WTC11 (cell line): Measurements from ENCODE around the gene HSD3B7. TPM values are rescaled to one million over a fixed set of nuclear protein-coding genes. Genes with fewer than 3 reads are reported as not detected.

Experiments used
- ATAC-seq: fragments of 200-7000 bp; cut with Tn5 transposase; 2 replicates; pipeline ENCODE4 v1.10.0; 2021; ENCODE audit warnings: mild to moderate bottlenecking, moderate library complexity
- CTCF ChIA-PET: fragments of 300-600 bp; sonication (Branson Sonifier 250); formaldehyde crosslinking; loops from one replicate; lab custom pipeline; 2021; ENCODE audit warnings: antibody characterized with exemption; lab: Charles Lee
- POLR2A ChIA-PET: fragments of 350-600 bp; sonication (Branson Sonifier 250); formaldehyde crosslinking; loops from one replicate; lab custom pipeline; 2021; ENCODE audit warnings: antibody characterized with exemption; lab: Charles Lee
- DNase-seq: peaks from one replicate; pipeline ENCODE4 v3.0.0; 2021; ENCODE audit warnings: low spot score
- H3K27ac Mint-ChIP-seq: 2 replicates; pipeline ENCODE4 v1.8.0; 2021; ENCODE audit warnings: mixed read lengths
- H3K27me3 Mint-ChIP-seq: 2 replicates; pipeline ENCODE4 v1.8.0; 2021; ENCODE audit warnings: low read depth, mild to moderate bottlenecking, moderate library complexity, mixed read lengths
- H3K36me3 Mint-ChIP-seq: 2 replicates; pipeline ENCODE4 v1.8.0; 2021; ENCODE audit warnings: mixed read lengths
- H3K4me1 Mint-ChIP-seq: 2 replicates; pipeline ENCODE4 v1.8.0; 2022; ENCODE audit warnings: mixed read lengths
- H3K4me3 Mint-ChIP-seq: 2 replicates; pipeline ENCODE4 v1.8.0; 2021; ENCODE audit warnings: mild to moderate bottlenecking, moderate library complexity, mixed read lengths
- H3K9me3 Mint-ChIP-seq: 2 replicates; pipeline ENCODE4 v1.8.0; 2021; ENCODE audit warnings: mixed read lengths
- ELF4 ChIP-seq: sonication (generic); formaldehyde crosslinking; IDR thresholded peaks from 2 replicates; pipeline ENCODE4 v1.8.1; 2022; ENCODE audit warnings: low read depth, mild to moderate bottlenecking, moderate library complexity, missing genetic modification reagents
- ESRRA ChIP-seq: sonication (generic); formaldehyde crosslinking; IDR thresholded peaks from 2 replicates; pipeline ENCODE4 v1.8.1; 2022; ENCODE audit warnings: mild to moderate bottlenecking, missing genetic modification reagents, borderline replicate concordance
- ETV6 ChIP-seq: sonication (generic); formaldehyde crosslinking; IDR thresholded peaks from 2 replicates; pipeline ENCODE4 v1.8.1; 2022; ENCODE audit warnings: mild to moderate bottlenecking, missing genetic modification reagents
- FOXK1 ChIP-seq: sonication (generic); formaldehyde crosslinking; IDR thresholded peaks from 2 replicates; pipeline ENCODE4 v1.8.0; 2022; ENCODE audit warnings: mild to moderate bottlenecking, moderate library complexity, missing genetic modification reagents
- GABPB1 ChIP-seq: sonication (generic); formaldehyde crosslinking; IDR thresholded peaks from 2 replicates; pipeline ENCODE4 v1.8.1; 2023; ENCODE audit warnings: mild to moderate bottlenecking, missing genetic modification reagents
- HMGA2 ChIP-seq: fragments of 250-450 bp; sonication (Bioruptor Pico); IDR thresholded peaks from 2 replicates; pipeline ENCODE4 v1.4.0; 2021; ENCODE audit warnings: mild to moderate bottlenecking, moderate library complexity
- IRF2 ChIP-seq: sonication (generic); formaldehyde crosslinking; IDR thresholded peaks from 2 replicates; pipeline ENCODE4 v1.8.0; 2022; ENCODE audit warnings: low read depth, missing genetic modification reagents, borderline replicate concordance
- JAZF1 ChIP-seq: fragments of 250-450 bp; sonication (Bioruptor Pico); IDR thresholded peaks from 2 replicates; pipeline ENCODE4 v1.9.0; 2021; ENCODE audit warnings: moderate library complexity, mild to moderate bottlenecking, inconsistent platforms
- MXD4 ChIP-seq: fragments of 250-450 bp; sonication (Bioruptor Pico); IDR thresholded peaks from 2 replicates; pipeline ENCODE4 v1.8.0; 2021; ENCODE audit warnings: mild to moderate bottlenecking, moderate library complexity, borderline replicate concordance
- OVOL2 ChIP-seq: fragments of 250-450 bp; sonication (Bioruptor Pico); IDR thresholded peaks from 2 replicates; pipeline ENCODE4 v1.9.0; 2021; ENCODE audit warnings: mild to moderate bottlenecking, borderline replicate concordance
- SMAD4 ChIP-seq: sonication (generic); formaldehyde crosslinking; IDR thresholded peaks from 2 replicates; pipeline ENCODE4 v1.8.0; 2022; ENCODE audit warnings: mild to moderate bottlenecking, missing genetic modification reagents
- ZBTB21 ChIP-seq: sonication (generic); formaldehyde crosslinking; IDR thresholded peaks from 2 replicates; pipeline ENCODE4 v1.8.1; 2023; ENCODE audit warnings: mild to moderate bottlenecking, missing genetic modification reagents, borderline replicate concordance
- ZNF232 ChIP-seq: sonication (generic); formaldehyde crosslinking; IDR thresholded peaks from 2 replicates; pipeline ENCODE4 v1.8.0; 2022; ENCODE audit warnings: mild to moderate bottlenecking, missing genetic modification reagents
- ZNF263 ChIP-seq: sonication (generic); formaldehyde crosslinking; IDR thresholded peaks from 2 replicates; pipeline ENCODE4 v1.8.1; 2022; ENCODE audit warnings: low read depth, mild to moderate bottlenecking, moderate library complexity, missing genetic modification reagents
- ZNF396 ChIP-seq: fragments of 250-450 bp; sonication (Bioruptor Pico); IDR thresholded peaks from 2 replicates; pipeline ENCODE4 v1.8.0; 2021; ENCODE audit warnings: mild to moderate bottlenecking, moderate library complexity, borderline replicate concordance
- total RNA-seq: library from RNA; stranded (reverse); gene quantifications from 3 replicates; pipeline ENCODE4 v1.2.3, GENCODE V29; 2021
- TF ChIP-seq, protein P1 (sequence below): fragments of 250-450 bp; sonication (Bioruptor Pico); conservative IDR thresholded peaks from 2 replicates; pipeline ENCODE4 v1.9.0; 2021; ENCODE audit warnings: mild to moderate bottlenecking
- TF ChIP-seq, protein P2 (sequence below): sonication (generic); formaldehyde crosslinking; IDR thresholded peaks from 2 replicates; pipeline ENCODE4 v1.8.0; 2023; ENCODE audit warnings: mild to moderate bottlenecking, missing genetic modification reagents
- TF ChIP-seq, protein P3 (sequence below): sonication (generic); formaldehyde crosslinking; IDR thresholded peaks from 2 replicates; pipeline ENCODE4 v1.8.1; 2023; ENCODE audit warnings: mild to moderate bottlenecking, missing genetic modification reagents, borderline replicate concordance
- TF ChIP-seq, protein P4 (sequence below): sonication (generic); formaldehyde crosslinking; IDR thresholded peaks from 2 replicates; pipeline ENCODE4 v1.8.1; 2023; ENCODE audit warnings: mild to moderate bottlenecking, missing genetic modification reagents

HSD3B7 gene
- total RNA-seq, 1 experiment from 2014 or later = 4.5 TPM

DNA sequence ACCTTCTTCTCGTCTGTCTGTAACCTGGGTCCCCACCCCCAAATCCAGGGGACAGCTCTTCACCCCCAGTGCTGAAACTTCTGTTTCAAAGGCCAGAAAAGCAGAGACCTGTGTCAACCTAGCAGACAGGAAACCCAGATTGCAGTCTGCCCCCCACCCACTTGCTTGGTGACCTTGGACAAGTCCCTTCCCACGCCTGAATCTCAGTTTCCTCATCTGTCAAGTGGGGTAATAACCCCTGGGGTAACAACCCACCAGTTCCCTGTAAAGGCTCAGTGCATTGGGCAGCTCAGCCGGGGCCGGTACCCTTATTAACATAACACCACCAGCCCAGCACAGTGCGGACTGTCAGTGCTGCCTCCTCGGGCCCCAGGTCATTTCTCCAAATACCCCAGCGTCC is 24.1 kb downstream of the HSD3B7 start:
- Mint-ChIP-seq H3K27ac (no peak overlapping the region), H3K4me1 (peaks cover 24% of the 10 kb centered on the region), H3K4me3 (peak overlapping the region; percentile 71), H3K27me3 (peaks cover 28% of the 10 kb centered on the region), H3K9me3 (no peaks in the 10 kb centered on the region), H3K36me3 (no peaks in the 10 kb centered on the region)
- DNase-seq (no peak), ATAC-seq (no peak)
- POLR2A ChIA-PET = no interaction called here
- no peak for TF ChIP-seq MXD4 (CRISPR knock-in tag)
- TF ChIP-seq, protein P1, sequence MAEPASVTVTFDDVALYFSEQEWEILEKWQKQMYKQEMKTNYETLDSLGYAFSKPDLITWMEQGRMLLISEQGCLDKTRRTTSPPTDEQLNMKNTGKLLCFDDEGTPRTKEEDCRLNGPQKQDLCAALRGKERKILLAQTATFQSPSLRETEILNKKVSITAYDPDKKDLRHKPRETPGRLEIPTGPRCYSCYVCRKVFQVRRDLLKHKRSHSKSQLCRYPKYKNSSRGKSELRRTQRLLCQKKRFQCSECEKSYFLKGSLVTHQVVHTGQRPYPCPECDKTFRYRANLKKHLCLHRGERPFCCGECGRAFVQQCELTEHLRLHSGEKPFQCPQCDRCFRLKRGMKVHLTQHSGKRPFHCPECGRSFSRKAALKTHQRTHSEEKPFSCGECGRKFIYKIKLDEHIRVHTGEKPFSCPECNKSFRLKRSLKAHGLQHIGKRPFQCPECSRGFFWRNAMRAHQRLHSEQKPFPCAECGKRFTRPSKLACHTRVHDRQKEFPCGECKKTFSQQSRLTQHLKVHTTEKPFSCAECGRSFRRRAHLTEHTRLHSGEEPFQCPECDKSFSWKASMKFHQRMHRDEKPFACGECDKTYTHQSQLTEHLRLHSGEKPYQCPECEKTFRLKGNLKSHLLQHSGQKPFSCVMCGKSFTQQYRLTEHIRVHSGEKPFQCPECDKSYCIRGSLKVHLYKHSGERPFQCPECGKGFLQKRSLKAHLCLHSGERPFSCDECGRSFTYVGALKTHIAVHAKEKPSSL (CRISPR knock-in tag) = no peak
- no peak for TF ChIP-seq ZNF396 (CRISPR knock-in tag)
- TF ChIP-seq SMAD4 = no peak
- TF ChIP-seq GABPB1 (CRISPR knock-in tag) = no peak
- no peak for TF ChIP-seq JAZF1 (CRISPR knock-in tag)
- no peak for TF ChIP-seq OVOL2 (CRISPR knock-in tag)
- TF ChIP-seq, protein P2, sequence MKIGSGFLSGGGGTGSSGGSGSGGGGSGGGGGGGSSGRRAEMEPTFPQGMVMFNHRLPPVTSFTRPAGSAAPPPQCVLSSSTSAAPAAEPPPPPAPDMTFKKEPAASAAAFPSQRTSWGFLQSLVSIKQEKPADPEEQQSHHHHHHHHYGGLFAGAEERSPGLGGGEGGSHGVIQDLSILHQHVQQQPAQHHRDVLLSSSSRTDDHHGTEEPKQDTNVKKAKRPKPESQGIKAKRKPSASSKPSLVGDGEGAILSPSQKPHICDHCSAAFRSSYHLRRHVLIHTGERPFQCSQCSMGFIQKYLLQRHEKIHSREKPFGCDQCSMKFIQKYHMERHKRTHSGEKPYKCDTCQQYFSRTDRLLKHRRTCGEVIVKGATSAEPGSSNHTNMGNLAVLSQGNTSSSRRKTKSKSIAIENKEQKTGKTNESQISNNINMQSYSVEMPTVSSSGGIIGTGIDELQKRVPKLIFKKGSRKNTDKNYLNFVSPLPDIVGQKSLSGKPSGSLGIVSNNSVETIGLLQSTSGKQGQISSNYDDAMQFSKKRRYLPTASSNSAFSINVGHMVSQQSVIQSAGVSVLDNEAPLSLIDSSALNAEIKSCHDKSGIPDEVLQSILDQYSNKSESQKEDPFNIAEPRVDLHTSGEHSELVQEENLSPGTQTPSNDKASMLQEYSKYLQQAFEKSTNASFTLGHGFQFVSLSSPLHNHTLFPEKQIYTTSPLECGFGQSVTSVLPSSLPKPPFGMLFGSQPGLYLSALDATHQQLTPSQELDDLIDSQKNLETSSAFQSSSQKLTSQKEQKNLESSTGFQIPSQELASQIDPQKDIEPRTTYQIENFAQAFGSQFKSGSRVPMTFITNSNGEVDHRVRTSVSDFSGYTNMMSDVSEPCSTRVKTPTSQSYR (CRISPR knock-in tag) = no peak
- TF ChIP-seq ZBTB21 = no peak
- no peak for TF ChIP-seq IRF2 (CRISPR knock-in tag)
- TF ChIP-seq ETV6 (CRISPR knock-in tag) = no peak
- no peak for TF ChIP-seq ELF4 (CRISPR knock-in tag)
- TF ChIP-seq FOXK1 = no peak
- TF ChIP-seq HMGA2 = no peak
- TF ChIP-seq ZNF232 = no peak
- CTCF ChIA-PET = interaction anchor here (0.8 to 2.6 kb wide), 3 partner anchors 24 to 433 kb away, joined by 4 to 12 read pairs (median 4); partner anchors contain the start of genes HSD3B7, STX4 and ZNF843

DNA sequence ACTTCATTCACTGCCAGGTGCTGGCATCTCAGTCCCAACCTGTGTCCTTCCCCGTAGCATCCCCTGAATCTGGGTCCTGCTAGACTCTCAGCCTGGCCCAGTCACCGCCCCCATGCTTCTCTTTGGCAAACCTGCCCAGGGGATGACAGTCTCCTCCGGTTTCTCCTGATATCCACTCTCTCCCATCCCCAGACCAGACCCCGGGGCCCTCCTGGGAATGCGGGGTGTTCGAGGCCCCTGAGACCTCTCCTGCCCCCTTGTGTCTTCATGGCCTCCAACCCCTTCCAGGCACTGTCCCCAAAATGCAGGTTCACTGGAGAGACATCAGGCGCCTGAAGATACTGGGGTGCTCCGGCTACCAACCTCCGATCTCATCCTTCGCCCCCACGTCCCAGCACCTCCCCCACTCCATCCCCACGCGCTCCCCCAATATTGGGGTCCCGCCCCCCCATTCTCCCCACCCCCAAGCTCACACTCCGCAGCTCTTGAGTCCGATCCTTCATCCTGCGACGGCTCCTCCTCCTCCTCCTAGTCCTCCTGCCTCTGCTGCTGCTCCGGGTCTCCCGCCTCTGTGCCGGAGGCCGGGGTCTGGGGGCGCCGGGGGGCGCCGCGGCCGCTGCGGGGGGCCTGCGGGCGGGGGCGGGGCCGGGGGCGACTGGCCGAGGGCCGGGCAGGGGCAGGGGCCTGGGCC is 25.0 kb downstream of the HSD3B7 start:
- H3K27me3 Mint-ChIP-seq = peaks cover 29% of the 10 kb centered on the region

More for the DNA sequence above, 25.0 kb downstream of the HSD3B7 start:
- ChIA-PET CTCF (interaction anchor here (0.6 to 2.6 kb wide), 4 partner anchors 24 to 57 kb away, joined by 3 to 12 read pairs (median 4); partner anchors contain the start of genes HSD3B7 and STX4), POLR2A (no interaction called here)
- H3K4me3 Mint-ChIP-seq = peak overlapping the region; percentile 71
- DNase-seq = peak; percentile 34
- no peaks in the 10 kb centered on the region for H3K9me3 Mint-ChIP-seq
- H3K36me3 Mint-ChIP-seq = no peaks in the 10 kb centered on the region
- H3K4me1 Mint-ChIP-seq = peaks cover 24% of the 10 kb centered on the region
- no peak overlapping the region; the same call in 1 of the 2 replicates for H3K27ac Mint-ChIP-seq
- ATAC-seq = peak; percentile 56
- TF ChIP-seq ZNF263 (peak; percentile 81; the same call in 1 of the 2 replicates), ESRRA (no peak)
- TF ChIP-seq, protein P3, sequence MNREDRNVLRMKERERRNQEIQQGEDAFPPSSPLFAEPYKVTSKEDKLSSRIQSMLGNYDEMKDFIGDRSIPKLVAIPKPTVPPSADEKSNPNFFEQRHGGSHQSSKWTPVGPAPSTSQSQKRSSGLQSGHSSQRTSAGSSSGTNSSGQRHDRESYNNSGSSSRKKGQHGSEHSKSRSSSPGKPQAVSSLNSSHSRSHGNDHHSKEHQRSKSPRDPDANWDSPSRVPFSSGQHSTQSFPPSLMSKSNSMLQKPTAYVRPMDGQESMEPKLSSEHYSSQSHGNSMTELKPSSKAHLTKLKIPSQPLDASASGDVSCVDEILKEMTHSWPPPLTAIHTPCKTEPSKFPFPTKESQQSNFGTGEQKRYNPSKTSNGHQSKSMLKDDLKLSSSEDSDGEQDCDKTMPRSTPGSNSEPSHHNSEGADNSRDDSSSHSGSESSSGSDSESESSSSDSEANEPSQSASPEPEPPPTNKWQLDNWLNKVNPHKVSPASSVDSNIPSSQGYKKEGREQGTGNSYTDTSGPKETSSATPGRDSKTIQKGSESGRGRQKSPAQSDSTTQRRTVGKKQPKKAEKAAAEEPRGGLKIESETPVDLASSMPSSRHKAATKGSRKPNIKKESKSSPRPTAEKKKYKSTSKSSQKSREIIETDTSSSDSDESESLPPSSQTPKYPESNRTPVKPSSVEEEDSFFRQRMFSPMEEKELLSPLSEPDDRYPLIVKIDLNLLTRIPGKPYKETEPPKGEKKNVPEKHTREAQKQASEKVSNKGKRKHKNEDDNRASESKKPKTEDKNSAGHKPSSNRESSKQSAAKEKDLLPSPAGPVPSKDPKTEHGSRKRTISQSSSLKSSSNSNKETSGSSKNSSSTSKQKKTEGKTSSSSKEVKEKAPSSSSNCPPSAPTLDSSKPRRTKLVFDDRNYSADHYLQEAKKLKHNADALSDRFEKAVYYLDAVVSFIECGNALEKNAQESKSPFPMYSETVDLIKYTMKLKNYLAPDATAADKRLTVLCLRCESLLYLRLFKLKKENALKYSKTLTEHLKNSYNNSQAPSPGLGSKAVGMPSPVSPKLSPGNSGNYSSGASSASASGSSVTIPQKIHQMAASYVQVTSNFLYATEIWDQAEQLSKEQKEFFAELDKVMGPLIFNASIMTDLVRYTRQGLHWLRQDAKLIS (CRISPR knock-in tag) = no peak
- TF ChIP-seq, protein P4, sequence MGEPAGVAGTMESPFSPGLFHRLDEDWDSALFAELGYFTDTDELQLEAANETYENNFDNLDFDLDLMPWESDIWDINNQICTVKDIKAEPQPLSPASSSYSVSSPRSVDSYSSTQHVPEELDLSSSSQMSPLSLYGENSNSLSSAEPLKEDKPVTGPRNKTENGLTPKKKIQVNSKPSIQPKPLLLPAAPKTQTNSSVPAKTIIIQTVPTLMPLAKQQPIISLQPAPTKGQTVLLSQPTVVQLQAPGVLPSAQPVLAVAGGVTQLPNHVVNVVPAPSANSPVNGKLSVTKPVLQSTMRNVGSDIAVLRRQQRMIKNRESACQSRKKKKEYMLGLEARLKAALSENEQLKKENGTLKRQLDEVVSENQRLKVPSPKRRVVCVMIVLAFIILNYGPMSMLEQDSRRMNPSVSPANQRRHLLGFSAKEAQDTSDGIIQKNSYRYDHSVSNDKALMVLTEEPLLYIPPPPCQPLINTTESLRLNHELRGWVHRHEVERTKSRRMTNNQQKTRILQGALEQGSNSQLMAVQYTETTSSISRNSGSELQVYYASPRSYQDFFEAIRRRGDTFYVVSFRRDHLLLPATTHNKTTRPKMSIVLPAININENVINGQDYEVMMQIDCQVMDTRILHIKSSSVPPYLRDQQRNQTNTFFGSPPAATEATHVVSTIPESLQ (CRISPR knock-in tag) = no peak
- TF ChIP-seq, all 79 proteins: peak for 1
